HG03135 (cell line): ENCODE measurements around the gene MCAM.

Experiments used
- ATAC-seq: cut with Tn5 transposase; IDR thresholded peaks from one replicate; pipeline ENCODE4 v1.9.1; 2021; ENCODE audit warnings: mild to moderate bottlenecking, moderate library complexity; ENCODE audit not compliant: unreplicated experiment

Gene MCAM, protein sequence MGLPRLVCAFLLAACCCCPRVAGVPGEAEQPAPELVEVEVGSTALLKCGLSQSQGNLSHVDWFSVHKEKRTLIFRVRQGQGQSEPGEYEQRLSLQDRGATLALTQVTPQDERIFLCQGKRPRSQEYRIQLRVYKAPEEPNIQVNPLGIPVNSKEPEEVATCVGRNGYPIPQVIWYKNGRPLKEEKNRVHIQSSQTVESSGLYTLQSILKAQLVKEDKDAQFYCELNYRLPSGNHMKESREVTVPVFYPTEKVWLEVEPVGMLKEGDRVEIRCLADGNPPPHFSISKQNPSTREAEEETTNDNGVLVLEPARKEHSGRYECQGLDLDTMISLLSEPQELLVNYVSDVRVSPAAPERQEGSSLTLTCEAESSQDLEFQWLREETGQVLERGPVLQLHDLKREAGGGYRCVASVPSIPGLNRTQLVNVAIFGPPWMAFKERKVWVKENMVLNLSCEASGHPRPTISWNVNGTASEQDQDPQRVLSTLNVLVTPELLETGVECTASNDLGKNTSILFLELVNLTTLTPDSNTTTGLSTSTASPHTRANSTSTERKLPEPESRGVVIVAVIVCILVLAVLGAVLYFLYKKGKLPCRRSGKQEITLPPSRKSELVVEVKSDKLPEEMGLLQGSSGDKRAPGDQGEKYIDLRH

DNA sequence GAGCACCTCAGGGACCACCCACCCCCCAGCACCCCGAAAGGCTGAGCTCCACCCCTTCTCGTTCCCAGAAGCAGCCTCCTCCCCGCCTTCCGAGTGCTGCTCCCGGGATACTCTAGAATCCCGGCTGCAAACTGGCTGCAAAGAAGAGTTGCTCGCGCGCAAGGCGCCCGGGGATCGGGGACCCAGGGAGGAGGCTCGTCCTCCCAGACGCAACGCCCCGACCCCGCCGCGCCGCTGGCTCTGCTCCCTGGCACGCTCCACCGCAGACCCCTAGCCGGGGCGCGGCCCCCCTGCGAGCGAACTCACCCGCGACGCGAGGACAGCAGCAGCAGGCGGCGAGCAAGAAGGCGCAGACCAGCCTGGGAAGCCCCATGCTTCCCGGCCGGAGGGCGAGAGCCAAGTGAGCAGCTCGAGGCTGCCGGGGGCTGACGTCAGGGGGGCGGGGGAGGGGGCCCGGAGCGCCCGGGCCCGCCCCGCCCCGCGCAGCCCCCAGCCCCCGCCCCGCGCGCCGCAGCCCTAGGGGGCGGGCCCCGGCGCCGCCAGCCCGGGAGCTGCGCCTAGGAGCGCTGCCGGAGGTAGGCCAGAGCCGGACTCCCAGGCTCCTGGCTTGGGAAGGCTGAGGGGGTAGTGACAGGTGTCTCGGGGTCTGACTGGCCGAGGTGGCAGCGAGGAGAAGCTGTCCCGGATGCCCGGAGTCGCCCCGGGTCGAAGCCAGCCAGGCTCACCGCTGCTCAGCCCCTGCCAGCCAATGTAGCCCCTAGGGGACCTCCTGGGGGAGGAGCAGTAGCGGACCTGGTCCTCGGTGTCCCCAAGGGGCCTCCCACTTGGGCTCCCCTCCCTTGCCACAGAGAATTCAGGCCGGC is at the start of gene MCAM:
MCAM (minus strand) TSS at position 402 of the 863 bp plus-strand sequence; CDS start at position 373, 29 bp downstream.
- ATAC-seq = no peak

DNA sequence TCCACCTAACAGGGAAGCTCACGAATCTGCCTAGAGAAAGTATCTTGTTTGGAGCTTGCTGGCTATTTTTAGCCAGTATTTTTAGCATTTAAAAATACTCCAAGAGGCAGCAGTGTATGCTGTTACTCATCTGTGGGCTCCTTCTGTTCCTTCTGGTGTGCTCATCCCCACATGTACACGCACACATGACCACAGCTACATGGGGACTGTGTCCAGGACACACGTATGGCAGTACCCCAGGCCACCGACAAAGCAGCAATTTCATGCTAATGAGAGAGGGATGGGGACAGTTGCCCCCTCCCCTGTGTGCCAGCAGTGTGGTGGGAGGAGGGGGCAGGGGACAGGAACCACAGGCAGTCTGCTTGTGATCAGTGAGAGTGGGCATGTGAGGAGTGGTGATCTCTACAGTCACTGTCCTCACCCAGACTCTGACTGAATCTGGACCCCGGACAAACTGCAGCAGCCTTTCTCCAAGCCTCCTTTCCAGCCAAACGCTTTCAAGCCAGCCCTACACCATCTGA is 48.2 kb upstream of the MCAM start:
- ATAC-seq = no peak

DNA sequence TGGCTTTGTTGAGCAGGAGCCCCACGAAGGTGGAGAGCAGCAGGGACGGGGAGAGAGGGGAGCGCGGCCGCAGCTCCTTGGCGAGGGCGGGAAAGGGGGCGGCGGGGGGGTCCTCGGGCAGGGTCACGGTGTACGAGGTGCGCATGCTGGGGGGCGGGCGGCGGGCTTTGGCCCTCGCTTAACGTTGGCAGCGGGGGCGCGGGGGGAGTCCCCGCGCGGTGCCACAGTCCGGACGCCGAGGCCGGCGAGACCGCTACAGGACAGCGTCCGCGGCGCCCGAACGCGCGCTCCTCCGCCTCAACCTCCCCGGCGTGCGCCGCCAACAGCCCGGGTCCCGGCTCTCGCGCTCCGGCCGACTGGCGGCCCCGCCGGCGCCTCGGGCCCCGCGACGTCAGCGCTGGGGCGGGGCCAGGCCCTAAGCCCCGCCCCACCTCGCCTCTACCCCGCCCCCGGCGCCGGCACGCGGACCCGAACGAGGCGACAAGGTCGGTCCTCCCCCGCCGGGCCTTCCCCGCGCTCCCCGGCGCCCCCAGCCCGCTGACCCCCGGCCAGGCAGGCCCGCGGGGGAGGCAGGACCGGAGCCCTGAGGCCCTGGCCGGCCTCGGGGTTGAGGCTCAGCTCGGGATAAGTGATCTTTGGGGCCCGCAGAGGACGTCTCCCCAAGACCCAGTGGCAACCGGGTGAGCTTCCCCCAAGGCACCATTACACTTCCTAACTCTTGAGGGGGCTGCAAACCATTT is 47.1 kb upstream of the MCAM start:
- ATAC-seq = no peak

DNA sequence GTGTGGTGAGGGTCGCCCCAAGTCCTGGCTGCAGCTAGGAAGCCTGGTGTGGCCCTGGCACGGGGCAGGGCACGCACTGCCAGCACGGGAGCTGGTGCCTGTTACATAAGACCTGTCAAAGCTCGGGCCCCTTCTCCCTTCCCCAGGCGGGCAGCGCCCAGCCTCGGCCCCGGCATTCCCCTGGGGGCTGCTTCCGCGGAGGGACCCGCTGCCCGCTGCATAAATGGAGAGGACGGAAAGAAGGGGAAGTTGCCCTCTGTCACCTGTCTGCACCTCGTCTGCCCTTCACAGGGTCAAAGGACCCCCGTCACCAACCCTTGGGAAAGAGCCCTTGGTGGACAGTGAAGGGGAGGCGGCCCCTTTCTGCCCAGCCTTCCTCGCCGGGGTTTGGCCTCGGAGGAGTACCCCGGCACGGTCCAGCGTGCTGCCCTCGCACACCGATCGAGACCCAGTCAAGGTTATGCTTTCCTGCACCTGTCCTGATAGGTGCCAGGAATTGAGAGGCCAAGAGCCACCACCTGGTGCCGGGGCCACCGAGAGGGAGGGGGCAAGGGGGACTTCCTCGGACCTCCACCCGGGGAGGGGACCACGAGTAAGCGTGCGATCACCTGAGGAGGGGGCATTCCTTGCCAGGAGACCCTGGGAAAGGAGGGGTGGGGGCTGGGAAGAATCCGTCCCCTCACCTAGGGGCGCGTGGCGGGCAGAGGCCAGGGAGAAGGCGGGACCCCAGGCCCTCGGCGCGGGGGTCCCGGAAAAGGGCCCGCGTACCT is 46.3 kb upstream of the MCAM start:
- ATAC-seq = no peak

DNA sequence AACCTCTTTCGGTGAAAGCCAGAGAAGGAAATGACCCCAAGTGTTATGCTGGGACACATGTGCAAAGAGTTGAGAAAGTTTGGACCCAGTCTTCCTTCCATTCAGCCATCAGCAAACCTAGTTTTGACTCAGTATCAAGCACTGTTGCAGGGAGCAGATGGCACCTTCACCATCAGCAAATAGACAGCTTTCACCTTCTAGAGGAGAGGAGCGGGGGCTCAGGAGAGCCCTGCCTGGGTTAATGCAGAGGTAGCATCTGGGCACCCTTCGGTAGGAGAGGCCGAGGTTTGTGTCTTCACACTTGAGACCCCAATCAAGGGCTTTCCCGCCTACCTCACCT is 45.8 kb upstream of the MCAM start:
- no peak for ATAC-seq

DNA sequence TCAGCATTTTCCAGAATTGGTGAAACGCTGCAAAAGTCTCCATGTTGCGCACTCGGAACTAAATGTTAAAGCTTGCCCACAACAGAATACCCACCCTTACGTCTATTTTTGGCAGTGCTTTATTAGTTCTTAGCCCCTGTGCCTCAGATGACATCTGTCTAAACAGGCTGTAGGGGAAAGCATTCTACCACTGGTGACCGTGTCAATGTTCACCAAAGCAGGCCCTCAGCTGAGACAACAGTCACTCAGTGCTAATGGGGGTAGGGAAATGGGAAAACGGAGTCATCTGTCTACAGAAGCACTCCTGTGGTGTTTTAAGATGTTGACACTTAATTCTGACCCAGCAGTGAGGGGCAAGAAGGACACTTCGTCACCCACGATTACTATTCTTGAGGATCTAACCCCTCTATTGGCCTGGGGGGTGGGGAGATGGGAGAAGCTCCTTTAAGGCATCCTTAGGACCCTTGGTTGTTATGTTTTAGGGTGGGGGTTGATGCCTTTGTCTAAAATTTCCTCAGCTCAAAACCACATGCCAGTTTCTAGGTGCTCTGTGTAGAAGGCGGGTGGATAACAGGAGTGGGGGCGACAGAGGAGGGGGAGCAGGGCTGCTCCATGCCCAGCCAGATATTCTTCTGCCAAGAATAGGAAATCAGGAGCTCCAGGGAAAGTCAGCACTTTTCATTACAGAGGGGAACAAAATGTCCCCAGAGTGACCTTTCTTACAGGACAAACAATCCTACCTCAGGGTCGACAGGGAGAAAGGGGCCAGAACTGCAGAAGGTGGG is 45.2 kb upstream of the MCAM start:
- ATAC-seq = no peak

DNA sequence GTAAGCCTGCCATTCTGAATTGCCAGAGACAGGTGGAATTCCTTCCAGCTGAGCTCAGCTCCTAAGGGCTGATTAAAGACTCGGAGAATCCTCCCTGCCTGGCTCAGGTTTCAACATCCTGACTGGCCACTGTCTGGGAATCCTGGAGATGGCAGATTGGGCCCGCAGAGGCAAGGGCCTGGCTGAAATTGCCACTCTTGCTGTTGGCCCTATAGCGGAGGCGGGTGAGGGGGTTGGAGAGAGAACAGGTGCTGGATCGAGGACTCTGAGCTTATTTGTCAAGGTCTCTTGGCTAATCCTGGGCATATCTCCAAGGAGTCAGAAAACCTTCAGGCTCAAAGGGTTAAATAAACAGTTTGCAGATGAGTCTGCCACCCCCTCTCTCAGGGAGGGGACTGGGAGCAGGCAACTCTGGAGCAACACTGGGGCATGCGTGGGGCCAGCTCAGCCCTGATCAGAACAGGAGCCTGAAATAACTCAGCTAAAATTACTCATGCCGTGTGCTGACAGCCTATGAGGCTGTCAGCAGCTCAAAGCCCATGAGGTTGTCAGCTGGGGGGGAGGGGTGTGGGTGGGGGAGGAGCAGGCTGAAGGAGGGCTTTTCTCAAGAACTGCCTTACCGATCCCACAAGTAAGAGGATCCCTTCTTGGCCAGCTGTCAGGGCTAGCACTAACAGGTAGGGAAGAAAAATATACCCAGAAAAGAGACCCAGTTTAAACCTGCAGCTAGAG is 44.3 kb upstream of the MCAM start:
- no peak for ATAC-seq

DNA sequence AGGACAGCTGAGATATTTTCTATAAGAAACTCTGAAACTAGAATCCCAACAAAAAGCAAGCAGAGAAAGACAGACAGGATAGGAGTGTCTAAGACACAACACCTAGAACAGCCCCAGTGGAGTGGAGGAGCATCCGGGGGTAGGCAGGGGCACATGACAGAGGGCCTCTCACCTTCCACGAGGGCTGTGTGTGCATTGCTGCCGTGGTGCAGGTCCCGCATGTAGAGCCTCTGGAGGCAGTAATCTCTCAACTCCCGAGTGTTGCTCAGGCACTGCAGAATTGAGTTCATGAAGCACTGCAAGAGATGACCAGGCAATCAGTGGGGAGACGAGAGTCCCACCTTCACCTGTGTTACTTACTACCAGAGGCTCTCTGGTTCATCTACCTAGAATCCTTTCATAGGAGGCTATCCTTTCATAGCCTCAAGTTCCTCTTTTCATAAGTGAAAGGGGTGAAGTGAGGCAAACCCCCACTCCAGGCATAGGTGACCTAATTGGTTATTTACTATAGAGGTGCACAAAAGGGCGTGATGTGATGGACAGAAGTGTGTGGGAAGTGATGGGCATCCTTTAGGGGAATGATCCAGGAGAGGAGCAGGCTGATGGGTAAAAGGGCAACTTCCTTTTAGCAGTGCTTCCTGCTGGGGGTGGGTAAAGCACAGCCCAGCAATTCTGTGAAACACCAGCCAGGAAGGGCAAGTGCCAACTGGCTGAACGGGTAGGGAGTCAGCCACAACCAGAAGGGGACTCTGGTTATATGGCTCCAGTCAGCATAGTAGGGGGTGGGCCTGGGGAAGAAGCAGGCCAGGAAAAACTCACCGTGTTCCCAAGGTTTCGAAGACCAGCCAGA is 42.7 kb upstream of the MCAM start:
- ATAC-seq = no peak

DNA sequence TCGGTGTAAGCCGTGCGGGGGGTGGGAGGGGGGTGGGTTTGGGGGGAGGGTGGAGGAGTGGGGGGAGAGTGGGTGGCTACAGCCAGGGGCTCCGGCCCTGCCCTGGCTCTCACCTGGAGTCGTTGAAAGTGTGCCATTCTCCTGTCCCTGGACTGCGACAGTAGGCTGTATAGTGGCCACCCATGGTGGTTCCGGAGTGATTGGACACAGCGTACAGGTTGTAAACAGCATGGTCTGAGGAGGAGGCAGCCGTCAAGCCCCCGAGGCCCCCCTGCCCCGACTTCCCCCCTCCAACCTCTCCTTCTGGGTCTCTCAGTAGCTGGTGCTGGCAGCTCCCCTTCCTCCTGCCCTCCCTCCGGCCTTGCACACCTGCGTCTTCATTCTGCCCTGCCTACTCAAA is 40.1 kb upstream of the MCAM start:
- no peak for ATAC-seq

DNA sequence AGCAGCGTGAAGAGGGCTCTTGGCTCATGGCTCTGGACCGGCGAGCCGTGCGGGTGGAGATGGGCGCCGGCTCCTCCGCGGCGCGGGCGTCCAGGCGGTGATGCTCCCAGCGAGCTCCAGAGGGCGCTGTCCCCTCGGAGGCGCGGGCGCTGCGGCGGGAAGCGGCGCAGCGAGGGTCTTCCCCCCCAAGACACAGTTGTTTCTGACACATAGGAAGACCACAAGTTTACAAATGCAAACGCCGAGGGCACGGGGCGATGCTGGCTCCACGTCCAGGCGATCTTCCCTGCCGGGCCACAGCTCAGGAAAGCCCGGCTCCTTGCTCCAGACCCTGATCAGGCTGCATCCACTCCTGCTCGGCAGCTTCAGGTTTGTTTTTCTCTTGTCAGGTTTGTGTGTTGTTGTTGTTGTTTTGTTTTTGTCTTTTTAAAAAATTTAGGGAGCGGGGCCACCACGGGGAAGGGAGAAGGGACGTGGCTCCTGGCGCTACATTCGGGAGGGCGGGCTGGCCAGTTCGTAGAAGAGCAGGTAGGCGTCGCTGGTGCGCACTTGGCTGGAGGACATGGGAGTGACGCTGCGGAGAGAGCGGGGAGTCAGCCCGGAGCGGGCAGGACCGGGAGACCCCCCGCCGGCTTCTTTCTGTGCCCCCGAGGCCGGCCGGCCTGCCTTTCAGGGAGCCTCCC is 39.6 kb upstream of the MCAM start:
- ATAC-seq = peak; percentile 66

DNA sequence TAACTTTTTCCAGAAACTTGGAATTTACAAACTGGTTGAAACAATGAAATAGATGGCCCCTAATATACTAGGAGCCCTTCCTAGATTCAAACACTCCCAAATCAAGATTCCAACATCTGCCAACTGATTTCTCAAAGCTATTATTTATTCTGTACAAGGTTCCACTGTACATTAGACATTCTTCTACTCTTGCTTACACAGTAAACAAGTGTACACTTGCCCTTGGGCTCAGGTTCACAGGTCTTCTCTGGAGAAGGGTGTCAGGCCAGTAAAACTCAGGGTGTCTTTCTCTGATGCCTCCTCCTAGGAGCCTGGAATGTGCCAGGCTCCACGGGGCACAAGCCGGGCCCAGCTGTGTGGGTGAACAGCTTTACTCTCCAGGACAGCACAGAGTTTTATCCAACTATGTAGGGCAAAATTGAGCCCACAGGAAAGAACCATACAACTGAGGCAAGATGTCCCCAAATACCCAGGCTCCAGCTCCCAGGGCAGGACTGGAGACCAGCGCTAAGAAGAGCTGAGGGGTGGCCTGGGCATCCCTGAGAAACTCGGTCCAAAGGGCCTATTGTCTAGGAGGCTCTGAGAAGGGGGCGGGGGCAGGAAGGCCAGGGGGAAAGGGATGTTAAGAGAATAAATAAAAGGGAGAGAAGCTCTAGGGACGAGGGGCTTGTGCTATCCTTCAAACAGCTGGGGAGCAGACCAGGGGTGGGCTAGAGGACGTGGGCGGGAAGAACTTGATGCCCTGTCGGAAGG is 38.3 kb upstream of the MCAM start:
- ATAC-seq = no peak

DNA sequence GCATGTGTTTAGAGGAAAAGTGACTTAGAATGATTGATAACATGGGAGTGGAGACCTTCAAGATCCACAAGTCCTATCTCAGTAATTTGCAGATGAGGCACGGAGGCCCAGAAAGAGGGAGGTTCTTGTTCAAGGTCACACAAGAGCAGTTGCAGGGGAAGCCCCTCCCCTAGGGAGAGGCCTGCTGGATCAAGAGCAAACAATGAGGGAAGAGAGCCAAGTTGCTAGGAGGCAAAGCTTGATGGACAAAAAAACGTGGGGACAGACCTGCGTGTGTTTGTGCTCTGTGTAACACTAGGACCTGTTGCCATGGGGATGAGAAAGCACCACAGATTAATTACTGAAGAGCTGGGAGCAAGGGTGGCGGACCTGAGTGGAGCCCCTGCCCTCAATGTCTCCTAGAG is 35.9 kb upstream of the MCAM start:
- no peak for ATAC-seq

DNA sequence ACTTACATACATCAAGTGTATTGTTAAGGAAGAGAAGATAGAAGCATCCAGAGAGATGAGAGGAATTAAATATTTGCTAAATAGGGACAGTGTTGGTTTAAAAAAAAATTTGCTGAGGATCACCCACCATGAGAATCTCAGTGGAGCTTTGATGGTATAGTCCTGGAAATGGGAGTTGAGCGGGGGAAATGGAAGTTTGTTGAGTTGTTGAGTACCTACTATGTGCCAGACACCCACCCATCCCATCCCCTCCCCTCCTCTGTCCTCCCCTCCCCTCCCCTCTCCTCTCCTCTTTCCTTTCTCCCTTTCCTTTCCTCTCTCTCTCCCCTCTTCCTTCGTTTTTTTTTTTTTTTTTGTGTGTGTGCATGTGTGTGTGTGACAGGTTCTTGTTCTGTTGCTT is 34.3 kb upstream of the MCAM start:
- ATAC-seq = no peak

DNA sequence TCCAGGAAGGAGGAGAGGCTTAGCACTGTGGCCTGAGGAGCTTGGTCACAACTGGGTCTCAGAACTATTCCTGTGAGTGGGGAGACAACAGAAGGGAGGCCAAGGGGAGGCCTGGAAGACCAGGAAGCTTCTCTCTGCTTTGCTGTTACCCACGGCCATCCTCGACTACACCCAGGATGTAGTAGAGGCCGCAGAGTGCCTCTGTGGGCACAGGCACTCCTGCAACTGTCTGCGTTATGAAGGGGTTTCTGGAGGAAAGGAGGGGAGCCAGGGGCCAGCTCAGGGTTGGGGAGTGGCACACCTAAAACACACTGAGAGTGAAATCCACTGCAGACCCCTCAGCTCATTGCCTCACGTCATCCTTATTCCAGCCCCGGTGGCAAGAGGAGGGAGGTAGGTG is 33.4 kb upstream of the MCAM start:
- ATAC-seq = no peak

DNA sequence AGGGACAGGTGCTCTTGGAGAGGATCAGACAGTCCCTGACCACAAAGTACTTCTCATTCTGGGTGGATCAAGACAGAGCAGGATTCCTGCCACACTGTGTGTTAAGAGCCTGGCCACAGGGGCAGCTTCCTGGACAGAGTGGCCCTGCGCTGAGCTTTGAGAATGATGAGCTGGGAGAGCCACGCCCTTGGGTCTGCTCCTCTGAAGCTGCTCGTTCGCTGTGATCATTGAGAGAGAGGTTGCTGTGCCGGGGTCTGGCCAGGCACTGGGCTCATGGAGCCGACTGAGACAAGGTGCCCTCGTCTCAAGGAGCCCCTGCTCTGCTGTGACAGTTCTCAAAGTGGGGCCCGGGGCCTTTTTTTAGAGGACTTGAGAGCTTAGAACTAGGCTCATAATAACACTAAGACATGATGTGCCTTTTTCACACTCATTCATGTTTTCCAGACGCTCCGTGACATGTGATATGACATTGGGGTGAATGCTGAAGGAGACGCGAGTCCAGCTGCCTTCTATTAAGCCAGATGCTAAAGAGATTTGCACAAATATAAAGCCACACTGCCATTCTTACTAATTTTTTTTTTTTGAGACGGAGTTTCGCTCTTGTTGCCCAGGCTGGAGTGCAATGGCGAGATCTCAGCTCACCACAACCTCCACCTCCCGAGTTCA is 31.1 kb upstream of the MCAM start:
- ATAC-seq = no peak

DNA sequence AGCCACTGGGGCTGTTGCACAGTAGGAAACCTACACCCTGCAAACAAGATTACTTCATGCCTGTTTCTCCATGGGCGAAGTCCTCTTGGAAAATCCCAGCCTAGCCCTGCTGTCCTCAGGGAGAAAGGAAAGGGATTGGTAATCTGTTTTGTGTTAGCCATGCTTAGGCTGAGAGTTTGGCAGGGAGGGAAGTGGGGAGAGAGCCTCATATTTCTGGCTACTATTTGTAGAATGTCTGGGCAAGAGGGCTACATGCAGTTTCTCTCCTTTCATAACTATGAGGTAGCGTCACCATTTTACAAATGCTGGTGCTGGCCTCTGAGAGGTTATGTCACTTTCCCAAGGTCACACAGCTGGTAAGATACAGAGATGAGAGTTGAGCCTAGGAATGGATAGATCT is 30.3 kb upstream of the MCAM start:
- no peak for ATAC-seq
